ENCODE measurements around the gene KCNG4. TPM values are rescaled to one million over a fixed set of nuclear protein-coding genes. Genes with fewer than 3 reads are reported as not detected.

The KCNG4 gene
- total RNA-seq, 1 experiment from 2014 or later, result not detected

GRCh38 chr16:84220851-84221250, 19.0 kb downstream of the KCNG4 start:
- no TSS peak for BruUV-seq (replicated peaks)
- intact Hi-C loops (cut with micrococcal nuclease), result no loop called here
- no peaks in the 10 kb centered on the region for H3K27me3 ChIP-seq (ENCODE audit: insufficient read depth, low read length)
- ChIA-PET POLR2A (no interaction called here), CTCF (interaction anchor here (1.5 kb wide), 1 partner anchor 34 kb away, joined by 4 read pairs; the partner anchor contains the start of gene TAF1C), RAD21 (ENCODE audit: low non-redundant PET in 1 of 2, low total read pairs in 2 of 2, uncharacterized antibody in 2 of 2, unreplicated experiment in 2 of 2) (no interaction called here)
- no peaks in the 10 kb centered on the region for H4K20me1 ChIP-seq (ENCODE audit: insufficient read depth)
- TF ChIP-seq ELF1 (IDR thresholded peaks at IDR 0.05; ENCODE audit: borderline replicate concordance, low read depth), result no peak
- no peak for TF ChIP-seq EZH2phosphoT487 (IDR thresholded peaks at IDR 0.05; ENCODE audit: borderline replicate concordance)
- no peak for TF ChIP-seq RAD21 (IDR thresholded peaks at IDR 0.05; ENCODE audit: low read depth)
- TF ChIP-seq TCF7L2 (IDR thresholded peaks at IDR 0.05; ENCODE audit: borderline replicate concordance, extremely low read depth, insufficient read depth, insufficient read length), result no peak
- no peak for TF ChIP-seq ATF3 (IDR thresholded peaks at IDR 0.05)
- no peak overlapping the region for H3K27ac ChIP-seq (ENCODE audit: low read depth, low read length)
- H3K79me2 ChIP-seq (ENCODE audit: insufficient read depth, low read length), result no peaks in the 10 kb centered on the region
- H3K9me3 ChIP-seq (ENCODE audit: control insufficient read depth in 1 of 2, insufficient read depth in 1 of 2, low read depth in 1 of 2, low read length in 2 of 2), result no peaks in the 10 kb centered on the region
- H3K4me3 ChIP-seq (replicated peaks in 1 of 2; ENCODE audit: low read depth in 1 of 2, low read length in 2 of 2), result no peak overlapping the region
- no peaks in the 10 kb centered on the region for H3K36me3 ChIP-seq (ENCODE audit: control insufficient read depth in 1 of 2, insufficient read depth in 2 of 2, low read length in 2 of 2)
- no peak overlapping the region for H3K4me2 ChIP-seq (ENCODE audit: low read length)
- H2AFZ ChIP-seq (ENCODE audit: low read depth, low read length, poor library complexity, severe bottlenecking), result no peak overlapping the region
- H3K9me2 ChIP-seq (ENCODE audit: insufficient read depth), result no peaks in the 10 kb centered on the region
- ATAC-seq (no peak), DNase-seq (ENCODE audit: low read depth, low spot score) (no peak)
- H3K9ac ChIP-seq (ENCODE audit: low read length), result no peak overlapping the region
- H3K4me1 ChIP-seq (ENCODE audit: control insufficient read depth in 1 of 2, insufficient read depth in 2 of 2, low read length in 2 of 2), result peaks cover 7 to 20% of the 10 kb centered on the region in 2 experiments; a peak in 3 of 4 replicates

GRCh38 chr16:84218956-84219355, 20.9 kb downstream of the KCNG4 start:
- CTCF ChIA-PET, result interaction anchor here (0.7 kb wide), 1 partner anchor 27 kb away, joined by 3 read pairs; no protein-coding TSS in a partner anchor

More at GRCh38 chr16:84218956-84219355, 20.9 kb downstream of the KCNG4 start:
- Histone ChIP-seq H3K4me3 (replicated peaks in 1 of 2; ENCODE audit: low read depth in 1 of 2, low read length in 2 of 2) (no peak overlapping the region), H3K36me3 (ENCODE audit: control insufficient read depth in 1 of 2, insufficient read depth in 2 of 2, low read length in 2 of 2) (no peaks in the 10 kb centered on the region), H2AFZ (ENCODE audit: low read depth, low read length, poor library complexity, severe bottlenecking) (no peak overlapping the region), H4K20me1 (ENCODE audit: insufficient read depth) (no peaks in the 10 kb centered on the region), H3K9ac (ENCODE audit: low read length) (no peak overlapping the region), H3K27me3 (ENCODE audit: insufficient read depth, low read length) (no peaks in the 10 kb centered on the region), H3K9me3 (ENCODE audit: control insufficient read depth in 1 of 2, insufficient read depth in 1 of 2, low read depth in 1 of 2, low read length in 2 of 2) (no peaks in the 10 kb centered on the region), H3K79me2 (ENCODE audit: insufficient read depth, low read length) (no peaks in the 10 kb centered on the region), H3K9me2 (ENCODE audit: insufficient read depth) (no peaks in the 10 kb centered on the region), H3K4me1 (ENCODE audit: control insufficient read depth in 1 of 2, insufficient read depth in 2 of 2, low read length in 2 of 2) (peaks cover 7 to 13% of the 10 kb centered on the region in 2 experiments; a peak in 3 of 4 replicates), H3K4me2 (ENCODE audit: low read length) (no peak overlapping the region), H3K27ac (ENCODE audit: low read depth, low read length) (no peak overlapping the region)
- POLR2A ChIA-PET, result no interaction called here
- no peak for TF ChIP-seq RAD21 (IDR thresholded peaks at IDR 0.05; ENCODE audit: low read depth)
- no peak for TF ChIP-seq JUND (IDR thresholded peaks at IDR 0.05)
- no peak for TF ChIP-seq SP1 (IDR thresholded peaks at IDR 0.05; ENCODE audit: low read depth)
- no peak for TF ChIP-seq ZNF274 (IDR thresholded peaks at IDR 0.05; ENCODE audit: low read depth, low read length)
- no peak for TF ChIP-seq TCF7L2 (IDR thresholded peaks at IDR 0.05; ENCODE audit: borderline replicate concordance, extremely low read depth, insufficient read depth, insufficient read length)
- ATAC-seq (no peak), DNase-seq (ENCODE audit: low read depth, low spot score) (no peak)
- RAD21 ChIA-PET (ENCODE audit: low non-redundant PET in 1 of 2, low total read pairs in 2 of 2, uncharacterized antibody in 2 of 2, unreplicated experiment in 2 of 2), result no interaction called here
- no TSS peak for BruUV-seq (replicated peaks)
- intact Hi-C loops (cut with micrococcal nuclease), result no loop called here

Measured in HCT116 (cell line).